ENCODE measurements around the gene CDC20B. TPM values are rescaled to one million over a fixed set of nuclear protein-coding genes. Genes with fewer than 3 reads are reported as not detected.

CDC20B gene
- total RNA-seq, 1 experiment from 2014 or later = 0.26 TPM

DNA sequence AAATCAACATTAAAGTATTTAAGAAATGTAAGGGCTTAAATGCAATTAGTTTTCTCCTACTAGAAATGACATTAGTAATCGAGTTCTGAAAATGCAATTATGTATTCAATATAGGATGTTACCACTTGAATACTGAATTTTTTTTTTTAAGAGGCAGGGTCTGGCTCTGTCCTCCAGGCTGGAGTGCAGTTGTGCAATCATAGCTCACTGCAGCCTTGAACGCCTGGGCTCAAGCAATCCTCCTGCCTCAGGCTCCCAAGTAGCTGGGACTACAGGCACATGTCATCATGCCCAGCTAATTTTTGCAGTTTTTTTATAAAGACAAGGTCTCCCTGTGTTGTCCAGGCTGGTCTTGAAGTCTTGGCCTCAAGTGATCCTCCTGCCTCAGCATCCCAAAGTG lies 1.5 kb downstream of the CDC20B start:
- H3K36me3 Mint-ChIP-seq (ENCODE audit: insufficient read depth in 1 of 3, low read depth in 3 of 3) = peaks cover 0 to 3% (median 2%) of the 10 kb centered on the region in 3 experiments; a peak in 2 of 7 replicates
- no peak overlapping the region for H2AFZ ChIP-seq (ENCODE audit: low read length)
- no peak overlapping the region for H4K5ac ChIP-seq (ENCODE audit: insufficient read length, low read depth, low read length)
- H3K4ac ChIP-seq (ENCODE audit: low read depth, low read length) = no peak overlapping the region
- no peak overlapping the region for H2AK5ac ChIP-seq (ENCODE audit: insufficient read length, low read length)
- no peak overlapping the region for H3K14ac ChIP-seq (ENCODE audit: insufficient read depth, low read length)
- TF ChIP-seq, protein P1, sequence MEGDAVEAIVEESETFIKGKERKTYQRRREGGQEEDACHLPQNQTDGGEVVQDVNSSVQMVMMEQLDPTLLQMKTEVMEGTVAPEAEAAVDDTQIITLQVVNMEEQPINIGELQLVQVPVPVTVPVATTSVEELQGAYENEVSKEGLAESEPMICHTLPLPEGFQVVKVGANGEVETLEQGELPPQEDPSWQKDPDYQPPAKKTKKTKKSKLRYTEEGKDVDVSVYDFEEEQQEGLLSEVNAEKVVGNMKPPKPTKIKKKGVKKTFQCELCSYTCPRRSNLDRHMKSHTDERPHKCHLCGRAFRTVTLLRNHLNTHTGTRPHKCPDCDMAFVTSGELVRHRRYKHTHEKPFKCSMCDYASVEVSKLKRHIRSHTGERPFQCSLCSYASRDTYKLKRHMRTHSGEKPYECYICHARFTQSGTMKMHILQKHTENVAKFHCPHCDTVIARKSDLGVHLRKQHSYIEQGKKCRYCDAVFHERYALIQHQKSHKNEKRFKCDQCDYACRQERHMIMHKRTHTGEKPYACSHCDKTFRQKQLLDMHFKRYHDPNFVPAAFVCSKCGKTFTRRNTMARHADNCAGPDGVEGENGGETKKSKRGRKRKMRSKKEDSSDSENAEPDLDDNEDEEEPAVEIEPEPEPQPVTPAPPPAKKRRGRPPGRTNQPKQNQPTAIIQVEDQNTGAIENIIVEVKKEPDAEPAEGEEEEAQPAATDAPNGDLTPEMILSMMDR (conservative IDR thresholded peaks at IDR 0.05) = no peak
- peaks cover 24% of the 10 kb centered on the region for H3K27me3 ChIP-seq (ENCODE audit: insufficient read depth, low read length)
- peaks cover 4% of the 10 kb centered on the region for H3K23me2 ChIP-seq (ENCODE audit: insufficient read length, low read depth, low read length, poor library complexity, severe bottlenecking)
- H3K18ac ChIP-seq (ENCODE audit: insufficient read length, low read depth, low read length) = no peak overlapping the region
- H3K9ac ChIP-seq (ENCODE audit: extremely low read depth, insufficient read length, low read length) = no peak overlapping the region
- no peak overlapping the region for H2BK15ac ChIP-seq (ENCODE audit: low read depth, low read length)
- no peaks in the 10 kb centered on the region for H3K79me2 ChIP-seq (ENCODE audit: insufficient read depth, low read length)
- no CpG with 5 or more reads among the region's 2 CpGs for WGBS (ENCODE audit: extremely low coverage, insufficient read length, low lambda C conversion rate)
- H3K23ac ChIP-seq (ENCODE audit: insufficient read length, low read depth, low read length) = no peak overlapping the region
- H2BK120ac ChIP-seq (ENCODE audit: low read depth, low read length, poor library complexity, severe bottlenecking) = no peak overlapping the region
- DNase-seq = no peak
- H3K9me3 ChIP-seq (ENCODE audit: control insufficient read depth, low read depth, low read length) = no peaks in the 10 kb centered on the region
- H3K9me3 Mint-ChIP-seq = peaks cover 0 to 6% of the 10 kb centered on the region in 2 experiments; a peak in 1 of 5 replicates
- no peak overlapping the region for H3K27ac Mint-ChIP-seq
- no peaks in the 10 kb centered on the region for H3K79me1 ChIP-seq (ENCODE audit: insufficient read depth, low read depth, low read length, poor library complexity, severe bottlenecking)
- H3K27me3 Mint-ChIP-seq (ENCODE audit: low read depth) = peaks cover 61% of the 10 kb centered on the region
- H3K56ac ChIP-seq (ENCODE audit: insufficient read length, low read depth, low read length) = no peak overlapping the region
- H3K27ac ChIP-seq (ENCODE audit: insufficient read length, low read depth, low read length) = no peak overlapping the region
- H3K4me2 ChIP-seq (ENCODE audit: insufficient read depth, insufficient read length, low read length) = no peak overlapping the region
- no peaks in the 10 kb centered on the region for H4K20me1 ChIP-seq (ENCODE audit: control insufficient read depth, insufficient read depth, insufficient read length)
- no peak overlapping the region for H2BK20ac ChIP-seq (ENCODE audit: low read depth, low read length, poor library complexity, severe bottlenecking)
- H3K4me1 Mint-ChIP-seq = peaks cover 15 to 23% of the 10 kb centered on the region in 2 experiments
- no peak overlapping the region for H3K4me3 Mint-ChIP-seq
- no peak overlapping the region for H4K8ac ChIP-seq (replicated peaks; ENCODE audit: insufficient read length, low read depth, low read length)
- no peak overlapping the region for H2BK12ac ChIP-seq (ENCODE audit: insufficient read length, low read depth, low read length)
- H2BK5ac ChIP-seq (ENCODE audit: insufficient read length, low read length) = no peak overlapping the region
- no peak overlapping the region for H3T11ph ChIP-seq (ENCODE audit: low read length)
- H3K4me1 ChIP-seq (ENCODE audit: insufficient read depth, low read length) = no peaks in the 10 kb centered on the region
- no peak overlapping the region for H4K91ac ChIP-seq (ENCODE audit: insufficient read length, low read depth, low read length)
